PFSK-1 (cell line): Measurements from ENCODE around the gene SMIM35.

ENCODE experiments used
- POLR2AphosphoS5 ChIP-seq: IDR thresholded peaks from 2 replicates; pipeline ENCODE4 v1.6.1; 2012; ENCODE audit warnings: low read depth, mild to moderate bottlenecking, control low read depth, low read length, moderate library complexity
- TF ChIP-seq, protein P1 (sequence below), 2 experiments: IDR thresholded peaks; 2 replicates each; pipeline versions ENCODE4 v1.6.1 to v1.8.0; 2011 to 2012; ENCODE audit warnings: low read depth in 2 of 2, low read length in 2 of 2, control low read depth in 1 of 2, inconsistent platforms in 1 of 2, mild to moderate bottlenecking in 1 of 2, moderate library complexity in 1 of 2; ENCODE audit not compliant: insufficient read depth in 1 of 2

GRCh38 chr11:118050208-118050891, 36.4 kb downstream of the SMIM35 start:
- TF ChIP-seq, protein P1, sequence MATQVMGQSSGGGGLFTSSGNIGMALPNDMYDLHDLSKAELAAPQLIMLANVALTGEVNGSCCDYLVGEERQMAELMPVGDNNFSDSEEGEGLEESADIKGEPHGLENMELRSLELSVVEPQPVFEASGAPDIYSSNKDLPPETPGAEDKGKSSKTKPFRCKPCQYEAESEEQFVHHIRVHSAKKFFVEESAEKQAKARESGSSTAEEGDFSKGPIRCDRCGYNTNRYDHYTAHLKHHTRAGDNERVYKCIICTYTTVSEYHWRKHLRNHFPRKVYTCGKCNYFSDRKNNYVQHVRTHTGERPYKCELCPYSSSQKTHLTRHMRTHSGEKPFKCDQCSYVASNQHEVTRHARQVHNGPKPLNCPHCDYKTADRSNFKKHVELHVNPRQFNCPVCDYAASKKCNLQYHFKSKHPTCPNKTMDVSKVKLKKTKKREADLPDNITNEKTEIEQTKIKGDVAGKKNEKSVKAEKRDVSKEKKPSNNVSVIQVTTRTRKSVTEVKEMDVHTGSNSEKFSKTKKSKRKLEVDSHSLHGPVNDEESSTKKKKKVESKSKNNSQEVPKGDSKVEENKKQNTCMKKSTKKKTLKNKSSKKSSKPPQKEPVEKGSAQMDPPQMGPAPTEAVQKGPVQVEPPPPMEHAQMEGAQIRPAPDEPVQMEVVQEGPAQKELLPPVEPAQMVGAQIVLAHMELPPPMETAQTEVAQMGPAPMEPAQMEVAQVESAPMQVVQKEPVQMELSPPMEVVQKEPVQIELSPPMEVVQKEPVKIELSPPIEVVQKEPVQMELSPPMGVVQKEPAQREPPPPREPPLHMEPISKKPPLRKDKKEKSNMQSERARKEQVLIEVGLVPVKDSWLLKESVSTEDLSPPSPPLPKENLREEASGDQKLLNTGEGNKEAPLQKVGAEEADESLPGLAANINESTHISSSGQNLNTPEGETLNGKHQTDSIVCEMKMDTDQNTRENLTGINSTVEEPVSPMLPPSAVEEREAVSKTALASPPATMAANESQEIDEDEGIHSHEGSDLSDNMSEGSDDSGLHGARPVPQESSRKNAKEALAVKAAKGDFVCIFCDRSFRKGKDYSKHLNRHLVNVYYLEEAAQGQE (IDR thresholded peaks at IDR 0.05; ENCODE audit: insufficient read depth in 1 of 2, low read depth in 2 of 2, low read length in 2 of 2), result no peak
- no peak for TF ChIP-seq POLR2AphosphoS5
